Activated naive CD8-positive, alpha-beta T cell treated with anti-CD3 and anti-CD28 coated beads for 36 hours (primary cell): ENCODE results near the gene WFS1. TPM values are rescaled to one million over a fixed set of nuclear protein-coding genes. Genes with fewer than 3 reads are reported as not detected.

Experiments used
- DNase-seq: peaks from one replicate; pipeline ENCODE4 v3.0.0; 2021
- H3K27ac Mint-ChIP-seq: one replicate; pipeline ENCODE4 v1.8.0; 2022; ENCODE audit warnings: mild to moderate bottlenecking, moderate library complexity, mixed read lengths
- H3K27me3 Mint-ChIP-seq: one replicate; pipeline ENCODE4 v1.8.0; 2022; ENCODE audit warnings: mild to moderate bottlenecking, mixed read lengths
- H3K36me3 Mint-ChIP-seq: one replicate; pipeline ENCODE4 v1.8.0; 2021; ENCODE audit warnings: mild to moderate bottlenecking, mixed read lengths
- H3K4me1 Mint-ChIP-seq: one replicate; pipeline ENCODE4 v1.8.0; 2021; ENCODE audit warnings: mixed read lengths
- H3K4me3 Mint-ChIP-seq: one replicate; pipeline ENCODE4 v1.8.0; 2022; ENCODE audit warnings: mild to moderate bottlenecking, moderate library complexity, mixed read lengths
- H3K9me3 Mint-ChIP-seq: one replicate; pipeline ENCODE4 v1.8.0; 2022; ENCODE audit warnings: mixed read lengths
- total RNA-seq, 2 experiments: library from RNA; stranded (reverse); gene quantifications; one replicate each; pipeline ENCODE4 v1.2.3, GENCODE V29; 2021

The WFS1 gene
- total RNA-seq, 2 experiments from 2014 or later = 2.1 to 2.2 TPM

DNA sequence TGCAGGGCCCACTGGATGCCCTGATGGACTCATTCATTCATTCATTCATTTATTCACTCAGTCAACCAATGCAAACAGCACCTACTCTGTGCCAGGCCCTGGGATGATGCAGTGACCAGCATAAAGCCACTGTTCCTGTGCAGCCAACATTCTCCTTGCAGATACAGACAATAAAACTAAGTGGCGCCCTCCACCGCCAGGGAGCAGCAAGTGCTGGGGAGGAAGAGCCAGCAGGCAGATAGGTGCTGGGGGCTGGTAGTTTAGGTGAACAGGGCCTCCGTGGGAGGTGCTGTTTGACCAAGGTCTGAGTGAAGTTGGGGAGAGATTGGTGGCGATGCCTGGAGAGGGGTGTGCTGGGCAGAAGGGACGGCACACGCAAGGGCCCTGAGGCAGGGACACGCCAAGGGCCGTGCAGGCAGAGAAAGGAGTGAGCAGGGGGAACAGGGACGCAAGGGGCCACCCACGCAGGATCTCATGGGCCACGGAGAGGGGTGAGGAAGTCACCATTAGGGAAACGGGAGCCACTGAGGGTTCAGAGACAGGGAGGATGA, 65.5 kb downstream of the WFS1 start:
- Mint-ChIP-seq H3K4me3 (no peak overlapping the region), H3K36me3 (no peaks in the 10 kb centered on the region), H3K27ac (no peak overlapping the region), H3K27me3 (peaks cover 66% of the 10 kb centered on the region), H3K9me3 (no peaks in the 10 kb centered on the region), H3K4me1 (peaks cover 4% of the 10 kb centered on the region)
- DNase-seq = no peak

DNA sequence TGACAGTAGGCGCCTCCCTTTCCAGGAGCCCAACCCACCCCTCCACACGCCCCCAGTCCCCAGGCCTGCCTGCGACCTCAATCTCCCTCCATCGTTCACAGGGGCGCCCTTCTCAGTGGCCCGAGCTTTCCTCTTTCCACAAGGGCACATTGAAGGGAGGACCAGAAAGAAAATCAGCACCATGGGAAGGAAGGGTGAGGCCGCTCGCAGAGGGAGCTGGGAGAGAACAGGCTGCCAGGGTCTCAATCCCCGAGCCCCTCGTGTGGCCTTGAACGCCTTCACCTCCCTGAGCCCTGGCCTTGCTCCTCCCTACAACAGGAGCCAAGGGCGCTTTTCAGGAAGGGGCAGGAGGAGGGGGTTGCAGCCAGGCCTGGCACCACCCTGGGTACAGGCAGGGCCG, 66.5 kb downstream of the WFS1 start:
- H3K27me3 Mint-ChIP-seq = peaks cover 72% of the 10 kb centered on the region

DNA sequence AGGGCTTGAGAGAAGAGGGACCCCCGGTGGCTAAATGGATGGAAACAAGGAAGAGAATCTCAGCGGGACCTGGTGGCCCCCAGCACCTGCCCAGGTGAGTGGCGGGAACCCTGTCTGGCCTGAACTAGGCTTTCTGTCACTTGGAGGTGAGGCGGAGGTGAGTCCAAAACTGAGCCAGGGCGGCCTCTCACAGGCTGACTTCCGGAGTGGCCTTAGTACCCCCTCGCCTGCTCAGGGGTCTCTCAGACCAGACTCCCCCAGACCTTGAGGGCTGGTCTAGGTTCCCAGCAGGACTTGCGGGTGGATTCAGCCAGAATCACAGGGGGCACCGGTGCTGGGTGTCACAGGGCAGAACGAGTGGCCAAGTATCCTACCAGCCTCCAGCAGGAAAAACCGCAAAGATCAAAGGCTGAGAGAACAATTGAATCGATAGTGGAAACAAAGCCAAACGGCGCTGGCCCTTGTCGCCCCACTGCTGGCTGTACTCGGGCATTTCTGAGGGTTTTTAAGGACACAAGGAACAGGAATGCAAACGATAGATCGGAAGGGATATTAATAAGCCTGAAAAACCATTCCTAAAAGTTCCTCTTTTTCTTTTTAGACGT, 67.8 kb downstream of the WFS1 start:
- Mint-ChIP-seq H3K27me3 (peaks cover 69% of the 10 kb centered on the region), H3K27ac (no peak overlapping the region), H3K4me3 (no peak overlapping the region), H3K9me3 (no peaks in the 10 kb centered on the region), H3K36me3 (no peaks in the 10 kb centered on the region), H3K4me1 (peaks cover 4% of the 10 kb centered on the region)
- DNase-seq = no peak

More for the DNA sequence above, 66.5 kb downstream of the WFS1 start:
- DNase-seq = no peak
- Mint-ChIP-seq H3K4me3 (no peak overlapping the region), H3K36me3 (no peaks in the 10 kb centered on the region), H3K27ac (no peak overlapping the region), H3K4me1 (peaks cover 4% of the 10 kb centered on the region), H3K9me3 (no peaks in the 10 kb centered on the region)

DNA sequence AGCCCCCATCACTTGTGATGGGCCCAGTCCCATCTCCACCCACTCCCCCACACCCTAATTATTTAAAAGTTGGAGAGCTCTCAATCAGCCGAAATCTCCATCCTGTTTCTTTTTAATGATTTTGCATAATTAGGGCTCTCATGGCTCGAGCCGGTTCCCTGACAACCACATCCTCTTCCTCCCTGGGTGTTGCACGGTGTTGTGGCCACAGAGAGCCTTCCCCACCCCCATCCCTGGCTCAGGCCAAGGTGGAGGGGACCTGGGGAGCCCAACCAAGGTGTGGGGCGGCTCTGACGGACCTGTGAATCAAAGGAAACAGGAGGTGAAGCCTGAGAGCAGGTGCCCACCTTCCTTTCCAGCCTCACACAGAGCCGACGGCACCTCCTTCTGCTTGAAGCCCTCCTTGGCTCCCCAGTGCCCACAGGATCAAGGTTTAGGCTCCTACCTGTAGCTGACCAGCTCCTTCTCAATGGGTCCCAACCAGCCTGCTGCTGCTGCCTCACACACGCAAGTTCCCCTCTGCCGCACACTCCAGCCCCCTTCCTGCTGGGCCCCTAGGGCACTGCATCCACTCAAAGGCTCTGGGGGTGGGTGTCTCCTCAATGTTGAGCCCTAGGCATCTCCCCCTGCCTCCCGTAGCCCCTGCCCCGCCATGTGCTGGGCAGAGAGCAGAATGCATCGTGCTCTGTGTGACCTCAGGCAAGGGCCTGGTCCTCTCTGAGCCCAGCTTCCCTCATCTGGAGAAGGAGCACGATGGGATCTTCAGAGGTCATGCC, 68.7 kb downstream of the WFS1 start:
- Mint-ChIP-seq H3K4me1 (peaks cover 4% of the 10 kb centered on the region), H3K36me3 (no peaks in the 10 kb centered on the region), H3K27me3 (peaks cover 66% of the 10 kb centered on the region), H3K4me3 (no peak overlapping the region), H3K9me3 (no peaks in the 10 kb centered on the region), H3K27ac (no peak overlapping the region)
- no peak for DNase-seq

DNA sequence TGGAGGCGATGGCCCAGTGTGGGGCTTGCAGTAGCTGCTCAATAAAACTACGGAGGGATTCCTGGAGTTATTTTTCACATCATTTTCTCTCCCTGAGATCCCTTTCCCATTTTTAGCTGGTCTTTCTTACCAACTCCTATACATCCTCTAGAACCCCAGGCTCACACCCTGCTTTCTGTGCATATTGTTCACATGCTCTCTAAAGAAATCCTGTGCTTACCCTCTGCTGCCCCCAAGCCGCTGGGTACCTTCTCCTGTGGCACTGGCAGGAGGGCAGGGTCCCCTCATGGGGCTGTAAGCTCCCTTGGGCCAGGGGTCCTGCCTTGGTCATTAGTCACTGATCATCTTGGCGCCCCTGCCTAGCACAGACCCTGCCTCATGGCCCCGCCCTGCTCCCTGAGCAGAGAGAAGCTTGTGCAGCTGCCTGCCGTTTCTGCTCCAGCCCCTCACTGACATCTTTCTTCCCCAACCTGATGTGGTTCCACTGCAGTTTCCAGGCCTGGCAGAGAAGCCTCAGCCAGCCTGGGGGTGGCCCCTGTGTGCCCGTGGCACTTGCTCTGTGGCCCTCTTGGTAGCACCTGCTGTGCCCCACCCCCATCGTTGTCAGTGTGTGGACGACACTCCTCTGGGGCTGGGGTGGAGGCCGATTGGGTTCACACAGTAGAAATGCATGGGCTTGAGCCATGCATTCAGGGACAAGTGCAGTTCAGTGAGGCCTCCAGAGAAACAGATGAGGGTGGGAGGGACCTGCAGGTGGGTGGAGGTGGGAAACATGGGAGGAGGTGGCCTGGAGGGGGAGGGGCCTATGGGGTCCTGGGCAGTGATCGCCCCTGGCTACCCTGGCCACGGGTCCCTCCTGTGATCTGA, 69.5 kb downstream of the WFS1 start:
- Mint-ChIP-seq H3K4me1 (peaks cover 4% of the 10 kb centered on the region), H3K27me3 (peaks cover 60% of the 10 kb centered on the region), H3K4me3 (no peak overlapping the region), H3K36me3 (no peaks in the 10 kb centered on the region), H3K27ac (no peak overlapping the region), H3K9me3 (no peaks in the 10 kb centered on the region)
- no peak for DNase-seq

DNA sequence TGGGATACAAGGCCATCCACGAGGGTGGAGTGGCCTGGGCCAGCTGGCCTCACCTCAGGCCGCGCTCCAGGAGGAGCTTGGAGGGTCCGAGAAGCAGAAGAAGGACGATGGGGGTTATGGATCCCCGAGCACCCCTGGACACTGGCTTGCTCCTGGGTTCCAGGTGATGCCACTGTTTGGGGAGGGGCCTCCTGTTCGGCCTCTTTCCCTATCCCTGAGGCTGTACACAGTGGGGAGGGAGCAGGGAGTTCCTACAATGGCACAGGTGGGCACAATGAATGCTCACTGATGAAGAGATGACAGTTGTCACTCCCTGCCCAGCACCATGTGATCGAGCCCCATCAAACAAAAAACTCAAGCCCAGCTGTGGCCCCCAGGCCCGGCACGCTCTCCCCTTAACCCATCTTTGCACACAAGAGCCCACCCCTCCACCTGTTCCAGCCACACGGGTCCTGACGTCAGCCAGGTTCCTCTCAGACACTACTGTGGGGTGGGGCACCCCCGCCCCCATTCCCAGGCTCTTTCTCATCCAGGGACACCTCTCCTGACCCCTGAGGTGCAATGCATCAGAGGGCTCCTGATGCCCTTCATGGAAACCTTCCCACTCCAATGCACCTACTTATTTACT, 70.3 kb downstream of the WFS1 start:
- H3K4me1 Mint-ChIP-seq = peaks cover 4% of the 10 kb centered on the region
- peaks cover 55% of the 10 kb centered on the region for H3K27me3 Mint-ChIP-seq
- no peaks in the 10 kb centered on the region for H3K36me3 Mint-ChIP-seq
- H3K9me3 Mint-ChIP-seq = no peaks in the 10 kb centered on the region
- DNase-seq = no peak
- no peak overlapping the region for H3K4me3 Mint-ChIP-seq
- H3K27ac Mint-ChIP-seq = no peak overlapping the region

DNA sequence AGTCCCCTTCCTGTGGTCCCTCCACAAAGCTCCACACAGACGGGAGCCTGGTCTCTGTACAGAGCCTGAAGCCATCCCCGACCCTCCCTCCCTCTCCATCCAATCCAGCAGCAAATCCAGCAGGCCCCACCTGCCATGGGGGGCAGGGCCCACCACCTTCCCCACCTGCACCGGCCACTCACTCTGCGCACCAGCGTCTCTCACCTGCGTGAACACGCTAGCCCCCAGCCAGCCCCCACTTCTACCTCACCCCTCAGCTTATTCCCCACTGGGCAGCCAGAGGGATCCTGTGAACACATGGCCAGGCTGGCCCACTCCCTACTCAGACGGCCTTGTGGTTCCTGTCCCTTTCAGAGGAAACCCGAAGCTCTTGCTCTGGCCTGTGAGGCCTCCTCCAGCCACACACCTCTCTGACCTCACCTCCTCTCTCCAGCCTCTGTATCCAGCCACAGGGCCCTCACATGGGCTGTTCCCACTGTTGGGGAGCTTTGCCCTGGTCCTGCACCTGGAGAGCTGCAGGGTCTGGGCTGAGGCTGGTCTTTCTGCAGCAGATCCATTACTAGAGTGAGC, 70.9 kb downstream of the WFS1 start:
- DNase-seq = no peak
- no peak overlapping the region for H3K27ac Mint-ChIP-seq
- no peaks in the 10 kb centered on the region for H3K9me3 Mint-ChIP-seq
- no peak overlapping the region for H3K4me3 Mint-ChIP-seq
- peaks cover 4% of the 10 kb centered on the region for H3K4me1 Mint-ChIP-seq
- no peaks in the 10 kb centered on the region for H3K36me3 Mint-ChIP-seq
- peaks cover 49% of the 10 kb centered on the region for H3K27me3 Mint-ChIP-seq

DNA sequence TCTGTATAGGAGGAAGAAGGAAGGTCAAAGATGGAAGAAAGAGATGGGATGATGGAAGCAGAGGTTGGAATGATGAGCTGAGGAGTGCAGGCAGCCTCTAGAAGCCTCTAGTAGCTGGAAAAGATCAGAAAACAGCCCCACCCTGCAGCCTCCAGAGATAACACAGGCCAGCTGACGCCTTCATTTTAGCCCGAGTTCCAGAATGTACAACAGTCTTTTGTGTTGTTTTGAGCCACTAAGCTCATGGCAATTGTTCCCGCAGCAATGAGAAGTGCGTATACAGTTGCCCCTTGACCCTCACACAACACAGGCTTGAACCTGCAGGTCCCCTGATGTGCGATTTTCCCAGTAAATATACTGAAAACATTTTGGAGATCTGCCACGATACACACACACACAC, 72.0 kb downstream of the WFS1 start:
- Mint-ChIP-seq H3K4me1 (peaks cover 4% of the 10 kb centered on the region), H3K27ac (no peak overlapping the region), H3K9me3 (no peaks in the 10 kb centered on the region), H3K4me3 (no peak overlapping the region), H3K27me3 (peaks cover 41% of the 10 kb centered on the region), H3K36me3 (no peaks in the 10 kb centered on the region)
- no peak for DNase-seq

DNA sequence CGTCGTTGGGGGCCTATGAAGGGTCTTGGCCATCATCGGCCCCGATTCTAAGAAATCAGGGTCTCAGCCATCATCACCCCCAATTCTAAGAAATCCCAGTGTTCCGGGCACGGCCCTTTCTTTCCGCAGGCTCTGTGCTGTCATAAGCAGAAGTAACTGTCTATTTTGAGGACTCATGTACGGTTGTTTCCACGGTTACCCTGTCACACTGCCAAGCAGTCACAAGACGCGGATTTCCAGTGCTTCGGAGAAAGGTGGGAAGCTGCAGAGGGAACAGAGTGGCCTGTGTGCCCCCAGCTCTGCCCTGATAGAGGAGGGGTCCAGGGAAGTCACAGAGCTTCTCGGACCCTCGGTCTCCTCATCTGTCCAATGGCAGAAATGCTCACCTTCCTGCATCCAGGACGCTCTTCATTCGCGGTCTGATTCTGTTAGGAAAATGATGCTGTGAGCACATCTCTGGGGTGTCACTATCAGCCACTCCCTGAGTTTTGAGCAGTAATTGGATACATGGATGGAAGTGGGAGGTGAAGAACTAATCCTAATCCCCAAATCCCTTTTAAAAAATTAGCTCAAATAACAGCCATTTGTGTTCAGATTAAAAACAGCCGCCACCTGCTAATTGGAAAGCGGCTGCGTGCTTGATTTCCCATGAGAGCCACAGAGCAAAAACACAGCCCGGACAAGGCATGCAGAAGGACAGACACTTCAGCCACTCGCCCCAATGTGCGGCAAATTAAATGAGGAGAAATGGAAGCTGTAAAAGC, 73.1 kb downstream of the WFS1 start:
- Mint-ChIP-seq H3K4me3 (no peak overlapping the region), H3K36me3 (no peaks in the 10 kb centered on the region), H3K4me1 (peaks cover 4% of the 10 kb centered on the region), H3K9me3 (no peaks in the 10 kb centered on the region), H3K27me3 (peaks cover 31% of the 10 kb centered on the region), H3K27ac (no peak overlapping the region)
- DNase-seq = no peak

DNA sequence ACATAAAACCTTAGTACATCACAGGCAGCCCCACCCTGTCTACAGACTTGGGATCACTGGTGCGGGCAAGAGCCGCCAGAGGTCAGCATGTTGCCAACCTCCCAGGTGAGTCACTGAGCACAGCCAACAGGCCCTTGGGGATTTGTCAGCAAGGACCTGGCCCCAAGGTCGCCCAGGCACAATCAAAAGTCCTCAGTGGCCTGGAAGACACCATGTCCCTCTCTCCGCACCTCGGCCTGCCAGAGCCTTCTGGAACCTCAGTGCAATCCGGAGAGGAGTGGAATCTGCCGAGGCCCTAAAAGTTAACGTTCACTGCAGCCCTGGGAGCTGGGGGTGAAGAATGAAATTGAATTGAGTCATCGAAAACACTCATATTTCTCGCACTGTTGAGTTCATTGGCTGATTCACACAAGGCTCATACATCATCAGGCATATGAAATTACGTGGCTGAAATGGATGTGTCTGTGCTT, 74.3 kb downstream of the WFS1 start:
- no peaks in the 10 kb centered on the region for H3K36me3 Mint-ChIP-seq
- DNase-seq = no peak
- H3K4me1 Mint-ChIP-seq = no peaks in the 10 kb centered on the region
- no peaks in the 10 kb centered on the region for H3K9me3 Mint-ChIP-seq
- no peak overlapping the region for H3K27ac Mint-ChIP-seq
- H3K4me3 Mint-ChIP-seq = no peak overlapping the region
- peaks cover 25% of the 10 kb centered on the region for H3K27me3 Mint-ChIP-seq

DNA sequence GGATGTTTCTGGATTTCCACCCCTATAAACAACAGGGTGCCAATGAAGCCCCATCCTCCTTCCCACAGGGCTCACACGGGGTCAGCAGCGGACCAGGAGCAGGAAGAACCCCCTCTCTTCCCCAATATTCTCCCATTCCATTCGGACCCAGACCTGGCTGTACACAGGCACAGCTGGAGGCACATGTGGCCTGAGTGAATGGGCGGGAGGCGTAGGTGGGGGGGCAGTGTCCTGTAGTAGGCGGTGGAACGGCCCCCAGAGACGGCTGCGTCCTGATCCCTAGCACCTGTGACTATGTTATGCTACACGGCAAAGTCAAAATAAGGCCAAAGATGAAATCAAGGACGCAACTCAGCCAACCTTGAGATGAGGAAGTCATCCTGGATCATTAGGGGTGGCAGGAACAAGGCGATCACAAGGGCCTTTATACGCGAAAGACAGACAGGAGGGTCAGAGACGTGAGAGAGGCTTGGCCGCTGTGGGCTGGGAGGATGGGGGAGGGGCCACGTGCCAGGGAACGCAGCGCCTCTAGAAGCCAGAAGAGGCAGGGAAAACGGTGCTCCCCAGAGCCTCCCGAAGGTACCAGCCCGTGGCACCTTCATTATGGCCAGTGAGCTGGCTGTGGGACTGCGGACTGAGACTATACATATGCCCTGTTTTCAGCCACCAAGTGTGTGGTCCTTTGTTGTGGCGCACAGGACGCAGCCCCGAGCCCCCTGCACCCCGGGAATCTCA, 75.6 kb downstream of the WFS1 start:
- Mint-ChIP-seq H3K4me3 (no peak overlapping the region), H3K4me1 (no peaks in the 10 kb centered on the region), H3K27ac (no peak overlapping the region), H3K9me3 (no peaks in the 10 kb centered on the region), H3K36me3 (no peaks in the 10 kb centered on the region), H3K27me3 (peaks cover 14% of the 10 kb centered on the region)
- DNase-seq = no peak

DNA sequence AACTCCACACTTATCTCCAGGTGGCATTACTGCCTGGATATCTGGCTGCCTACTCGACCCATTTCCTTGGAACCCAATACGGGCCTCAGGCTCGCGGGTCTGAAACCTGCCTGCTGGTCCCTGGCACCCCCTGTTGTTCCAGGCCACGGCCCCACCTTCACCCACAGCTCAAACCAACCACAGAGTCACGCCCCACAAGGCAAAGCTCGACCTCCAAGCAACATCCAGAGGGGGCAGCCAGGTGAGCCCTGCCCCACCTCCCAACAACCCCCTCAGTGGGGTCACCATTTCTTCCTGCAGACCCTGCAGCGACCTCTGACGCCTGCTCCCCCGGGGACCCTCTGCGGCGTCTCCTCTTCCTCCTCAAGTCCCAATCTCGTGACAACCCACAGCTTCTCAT, 76.2 kb downstream of the WFS1 start:
- no peak for DNase-seq
- H3K4me1 Mint-ChIP-seq = no peaks in the 10 kb centered on the region
- H3K36me3 Mint-ChIP-seq = no peaks in the 10 kb centered on the region
- no peak overlapping the region for H3K4me3 Mint-ChIP-seq
- H3K27ac Mint-ChIP-seq = no peak overlapping the region
- H3K9me3 Mint-ChIP-seq = no peaks in the 10 kb centered on the region
- peaks cover 8% of the 10 kb centered on the region for H3K27me3 Mint-ChIP-seq

DNA sequence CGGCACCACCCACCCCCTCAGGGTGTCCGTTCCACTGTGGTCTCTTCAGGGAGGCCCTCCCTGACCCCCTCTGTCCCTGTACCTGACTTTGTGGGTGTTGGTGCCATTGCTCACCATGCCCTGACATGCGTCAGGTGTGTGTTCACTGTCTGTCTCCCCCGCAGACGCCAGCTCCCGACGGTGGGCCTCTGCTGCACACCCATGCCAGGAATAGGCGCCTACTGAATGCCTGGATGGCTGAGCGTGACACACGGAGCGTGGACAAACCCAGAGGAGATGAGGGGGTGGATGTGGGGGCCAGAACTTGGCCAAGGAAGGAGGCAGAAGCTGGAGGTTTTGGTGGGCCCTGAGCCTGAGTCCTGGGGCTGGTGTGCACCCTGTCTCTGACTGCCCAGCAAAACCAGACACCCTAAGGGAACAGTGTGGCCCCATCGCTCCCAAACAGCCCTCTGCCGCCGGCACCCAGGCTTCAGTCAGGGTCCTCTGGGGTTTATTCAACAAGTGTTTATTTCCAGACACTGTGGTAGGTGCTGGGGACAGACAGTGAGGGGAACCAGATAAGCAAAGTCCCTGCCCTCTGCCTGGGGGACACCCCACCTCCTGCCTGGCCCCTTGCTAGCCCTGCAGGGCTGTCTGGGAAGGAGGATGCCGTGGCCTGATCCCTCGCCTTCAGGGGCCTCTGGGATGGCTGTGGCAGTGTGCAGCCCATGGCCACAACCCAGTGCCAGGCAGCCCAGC, 76.9 kb downstream of the WFS1 start:
- no peak for DNase-seq
- Mint-ChIP-seq H3K27ac (no peak overlapping the region), H3K4me1 (no peaks in the 10 kb centered on the region), H3K4me3 (no peak overlapping the region), H3K27me3 (peaks cover 6% of the 10 kb centered on the region), H3K9me3 (no peaks in the 10 kb centered on the region), H3K36me3 (no peaks in the 10 kb centered on the region)
